ENCODE data around the gene ZNF777.
"Not testable (repeated sequence)": the region's sequence is repeated elsewhere in the genome, so short reads cannot be mapped to it uniquely, and the experiment has no call there.

Gene ZNF777

GRCh38 chr7:149460493-149461277, at the start of gene ZNF777:
TSS of gene ZNF777 (minus strand) at chr7:149461062. CDS start at chr7:149456022, 5,040 bp downstream.
- DNase-seq = peak; percentile 81

GRCh38 chr7:149510248-149510647, 49.4 kb upstream of the ZNF777 start:
- no peak for DNase-seq

- no peak for DNase-seq
Measured at GRCh38 chr7:149509774-149510173, 48.9 kb upstream of the ZNF777 start.

- DNase-seq = no peak
Measured at GRCh38 chr7:149505551-149505950, 44.7 kb upstream of the ZNF777 start.

- DNase-seq = no peak
Measured at GRCh38 chr7:149501651-149502050, 40.8 kb upstream of the ZNF777 start.

- no peak for DNase-seq
Measured at GRCh38 chr7:149500910-149501309, 40.0 kb upstream of the ZNF777 start.

- no peak for DNase-seq
Measured at GRCh38 chr7:149500201-149500600, 39.3 kb upstream of the ZNF777 start.

- no peak for DNase-seq
Measured at GRCh38 chr7:149498811-149499210, 37.9 kb upstream of the ZNF777 start.

- DNase-seq = peak; percentile 74
Measured at GRCh38 chr7:149497467-149498261, 36.8 kb upstream of the ZNF777 start, which contains the start of gene ZNF746. TSS of gene ZNF746 (minus strand) at chr7:149497809. CDS start at chr7:149497536, 273 bp downstream.

GRCh38 chr7:149496642-149497391, 36.0 kb upstream of the ZNF777 start:
- peak; percentile 52 for DNase-seq

GRCh38 chr7:149495785-149496641, 35.2 kb upstream of the ZNF777 start:
- DNase-seq = no peak

GRCh38 chr7:149494738-149495368, 34.0 kb upstream of the ZNF777 start:
- no peak for DNase-seq

GRCh38 chr7:149493975-149494374, 33.1 kb upstream of the ZNF777 start:
- DNase-seq = not testable (repeated sequence)

- DNase-seq = no peak
Measured at GRCh38 chr7:149493366-149493765, 32.5 kb upstream of the ZNF777 start.

GRCh38 chr7:149490083-149490760, 29.4 kb upstream of the ZNF777 start:
- DNase-seq = no peak

GRCh38 chr7:149489391-149490024, 28.6 kb upstream of the ZNF777 start:
- no peak for DNase-seq

- DNase-seq = no peak
Measured at GRCh38 chr7:149479568-149479967, 18.7 kb upstream of the ZNF777 start.

GRCh38 chr7:149478754-149479153, 17.9 kb upstream of the ZNF777 start:
- no peak for DNase-seq

- DNase-seq = no peak
Measured at GRCh38 chr7:149477494-149478443, 16.9 kb upstream of the ZNF777 start.
